SU-DHL-6 (cell line): ENCODE results near the gene HSP90AA1.

Experiments
- H2AFZ ChIP-seq: fragments of 200-600 bp; sonication (generic); 2 replicates; pipeline ENCODE4 v1.6.1; 2014; ENCODE audit warnings: low read depth, mild to moderate bottlenecking, moderate library complexity, mixed read lengths, antibody characterized with exemption, low read length; ENCODE audit not compliant: severe bottlenecking
- H3F3A ChIP-seq: fragments of 200-600 bp; shearing (Covaris generic); 2 replicates; pipeline ENCODE4 v1.6.0; 2016; ENCODE audit warnings: antibody characterized with exemption, mild to moderate bottlenecking; ENCODE audit not compliant: insufficient read depth
- H3K27ac ChIP-seq: fragments of 200-600 bp; sonication (generic); 2 replicates; pipeline ENCODE4 v1.5.1; 2016; ENCODE audit warnings: low read depth, mild to moderate bottlenecking, low read length, moderate library complexity, mixed read lengths
- H3K27me3 ChIP-seq: fragments of 200-600 bp; sonication (generic), shearing (Covaris generic); 2 replicates; pipeline ENCODE4 v1.6.0; 2014; ENCODE audit warnings: mild to moderate bottlenecking, low read length
- H3K36me3 ChIP-seq: fragments of 200-600 bp; sonication (generic); 2 replicates; pipeline ENCODE4 v1.6.1; 2014; ENCODE audit warnings: mild to moderate bottlenecking, low read length, mixed read lengths
- H3K4me2 ChIP-seq: fragments of 300-600, 200-600 bp; shearing (Covaris generic), sonication (generic); 2 replicates; pipeline ENCODE4 v1.6.0; 2014; ENCODE audit warnings: low read length, low read depth, mild to moderate bottlenecking; ENCODE audit not compliant: poor library complexity, severe bottlenecking
- H3K4me3 ChIP-seq: fragments of 200-600 bp; sonication (generic); 2 replicates; pipeline ENCODE4 v1.5.1; 2014; ENCODE audit warnings: antibody characterized with exemption, low read length, mild to moderate bottlenecking, mixed read lengths; ENCODE audit not compliant: insufficient read depth, poor library complexity, severe bottlenecking
- H3K79me2 ChIP-seq: fragments of 200-600 bp; sonication (generic); 2 replicates; pipeline ENCODE4 v1.6.1; 2014; ENCODE audit warnings: mild to moderate bottlenecking, low read length, moderate library complexity; ENCODE audit not compliant: insufficient read depth
- H3K9ac ChIP-seq: fragments of 200-600 bp; sonication (generic); 2 replicates; pipeline ENCODE4 v1.7.0; 2014; ENCODE audit warnings: mild to moderate bottlenecking, low read length
- H3K9me2 ChIP-seq: fragments of 200-600 bp; sonication (generic); replicated peaks from 2 replicates; pipeline ENCODE4 v1.6.1; 2014; ENCODE audit warnings: low read length; ENCODE audit not compliant: insufficient read depth
- H3K9me3 ChIP-seq: fragments of 200-600 bp; sonication (generic); 2 replicates; pipeline ENCODE4 v1.6.1; 2014; ENCODE audit warnings: low read length, mixed read lengths; ENCODE audit not compliant: insufficient read depth
- H4K20me1 ChIP-seq: fragments of 200-600 bp; sonication (generic); 2 replicates; pipeline ENCODE4 v1.6.1; 2014; ENCODE audit warnings: low read depth, mild to moderate bottlenecking, antibody characterized with exemption, low read length, moderate library complexity, mixed read lengths
- CTCF ChIP-seq: fragments of 200-600 bp; sonication (generic); IDR thresholded peaks from one replicate; pipeline ENCODE4 v1.5.1; 2017; ENCODE audit warnings: antibody characterized with exemption, mild to moderate bottlenecking, low read length, moderate library complexity; ENCODE audit not compliant: insufficient read depth, poor library complexity, severe bottlenecking
- EZH2phosphoT487 ChIP-seq: fragments of 200-600 bp; sonication (generic), shearing (Covaris generic); conservative IDR thresholded peaks from 2 replicates; pipeline ENCODE4 v1.6.1; 2018; ENCODE audit warnings: mild to moderate bottlenecking, antibody characterized with exemption, low read length, moderate library complexity, mixed read lengths

The HSP90AA1 gene

GRCh38 chr14:102081231-102082080 lies 5.4 kb downstream of the HSP90AA1 start:
- Histone ChIP-seq H2AFZ (no peak overlapping the region), H3K79me2 (peaks cover 37% of the 10 kb centered on the region), H3K9me3 (no peaks in the 10 kb centered on the region), H3F3A (peaks cover 65% of the 10 kb centered on the region), H3K27ac (no peak overlapping the region), H3K9ac (no peak overlapping the region), H3K4me3 (no peak overlapping the region), H3K9me2 (no peaks in the 10 kb centered on the region), H3K27me3 (no peaks in the 10 kb centered on the region), H4K20me1 (peaks cover 28% of the 10 kb centered on the region; the same call in 1 of the 2 replicates), H3K4me2 (no peak overlapping the region), H3K36me3 (peaks cover 63% of the 10 kb centered on the region)
- TF ChIP-seq CTCF (no peak), EZH2phosphoT487 (no peak)

GRCh38 chr14:102080183-102081080 lies 6.4 kb downstream of the HSP90AA1 start:
- TF ChIP-seq CTCF (no peak), EZH2phosphoT487 (no peak)
- Histone ChIP-seq H3K27me3 (no peaks in the 10 kb centered on the region), H3K9me2 (no peaks in the 10 kb centered on the region), H4K20me1 (peaks cover 21% of the 10 kb centered on the region; the same call in 1 of the 2 replicates), H3K9me3 (no peaks in the 10 kb centered on the region), H3F3A (peaks cover 62% of the 10 kb centered on the region), H3K9ac (no peak overlapping the region), H3K36me3 (peaks cover 55% of the 10 kb centered on the region), H3K27ac (no peak overlapping the region), H3K4me2 (no peak overlapping the region), H2AFZ (no peak overlapping the region), H3K79me2 (peaks cover 27% of the 10 kb centered on the region), H3K4me3 (no peak overlapping the region)

GRCh38 chr14:102079700-102079979 lies 7.2 kb downstream of the HSP90AA1 start:
- no peaks in the 10 kb centered on the region for H3K9me3 ChIP-seq
- no peaks in the 10 kb centered on the region for H3K27me3 ChIP-seq
- no peak for TF ChIP-seq CTCF
- no peak for TF ChIP-seq EZH2phosphoT487
- H3K27ac ChIP-seq, result no peak overlapping the region
- no peak overlapping the region for H3K4me2 ChIP-seq
- H3F3A ChIP-seq, result peaks cover 60% of the 10 kb centered on the region
- peaks cover 13% of the 10 kb centered on the region; the same call in 1 of the 2 replicates for H4K20me1 ChIP-seq
- peaks cover 19% of the 10 kb centered on the region for H3K79me2 ChIP-seq
- peaks cover 47% of the 10 kb centered on the region for H3K36me3 ChIP-seq
- no peak overlapping the region for H2AFZ ChIP-seq
- H3K4me3 ChIP-seq, result no peak overlapping the region
- no peaks in the 10 kb centered on the region for H3K9me2 ChIP-seq
- H3K9ac ChIP-seq, result no peak overlapping the region
